Skeletal muscle tissue (tissue), 4 donors: Measurements from ENCODE around the gene FSD2. TPM values are rescaled to one million over a fixed set of nuclear protein-coding genes. Genes with fewer than 3 reads are reported as not detected.

Source experiments
- H3K27ac ChIP-seq: one replicate; pipeline ENCODE4 v1.7.0; 2013; ENCODE audit warnings: mild to moderate bottlenecking, low read depth, low read length, inconsistent platforms
- H3K27me3 ChIP-seq, 3 donors: one replicate each; pipeline ENCODE4 v1.7.0; 2013; ENCODE audit warnings: low read length in 3 of 3; ENCODE audit not compliant: control insufficient read depth in 3 of 3, insufficient read depth in 3 of 3
- H3K36me3 ChIP-seq, 3 donors: one replicate each; pipeline ENCODE4 v1.7.0; 2013; ENCODE audit warnings: low read length in 3 of 3; ENCODE audit not compliant: control insufficient read depth in 3 of 3, insufficient read depth in 3 of 3
- H3K4me1 ChIP-seq, 3 donors: one replicate each; pipeline ENCODE4 v1.7.0; 2013; ENCODE audit warnings: low read length in 3 of 3, mild to moderate bottlenecking in 3 of 3; ENCODE audit not compliant: control insufficient read depth in 3 of 3, insufficient read depth in 3 of 3
- H3K4me3 ChIP-seq, 3 donors: one replicate each; pipeline ENCODE4 v1.7.0; 2013; ENCODE audit warnings: low read length in 3 of 3
- H3K9ac ChIP-seq, 3 donors: one replicate each; pipeline ENCODE4 v1.7.0; 2013; ENCODE audit warnings: low read length in 3 of 3, mild to moderate bottlenecking in 3 of 3, moderate library complexity in 2 of 3, low read depth in 1 of 3
- H3K9me3 ChIP-seq, 3 donors: one replicate each; pipeline ENCODE4 v1.7.0; 2013; ENCODE audit warnings: low read length in 3 of 3; ENCODE audit not compliant: control insufficient read depth in 3 of 3
- total RNA-seq: library from RNA; depleted of rRNA; stranded (reverse); fragments of >200 nt; gene quantifications from one replicate; pipeline ENCODE4 v1.2.3, GENCODE V29; 2014
- donor health status: Osteomylitis.

FSD2 gene
- total RNA-seq, 1 donor from 2014 or later = 26.6 TPM

DNA sequence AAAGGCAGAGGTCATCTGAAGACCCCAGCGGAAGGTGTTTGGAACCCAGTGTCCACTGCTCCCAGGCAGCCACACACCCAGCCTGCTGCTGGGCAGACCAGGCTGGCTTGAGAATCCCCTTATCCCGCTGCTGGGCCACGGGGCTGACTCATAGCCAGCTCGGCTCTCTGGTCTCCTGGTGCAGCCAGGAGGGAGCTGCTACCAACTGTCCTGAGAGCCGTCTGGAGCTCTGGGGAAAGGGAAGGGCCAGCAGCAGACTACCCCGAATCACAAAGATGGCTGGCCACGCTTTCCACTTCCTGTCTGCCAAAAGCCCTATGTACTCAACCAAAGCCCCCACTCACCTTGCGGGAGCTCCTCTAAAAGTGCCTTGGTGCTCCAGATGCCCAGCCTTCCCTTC is 41.8 kb upstream of the FSD2 start:
- H3K36me3 ChIP-seq = peaks cover 22 to 38% (median 37%) of the 10 kb centered on the region in 3 donors
- H3K27me3 ChIP-seq = no peaks in the 10 kb centered on the region
- H3K27ac ChIP-seq = no peak overlapping the region

GRCh38 chr15:82846621-82847020 is 40.8 kb upstream of the FSD2 start:
- Histone ChIP-seq H3K9me3 (no peaks in the 10 kb centered on the region), H3K36me3 (peaks cover 17 to 32% (median 28%) of the 10 kb centered on the region in 3 donors), H3K4me3 (no peak overlapping the region), H3K27me3 (no peaks in the 10 kb centered on the region), H3K4me1 (peaks cover 7 to 22% (median 18%) of the 10 kb centered on the region in 3 donors), H3K9ac (no peak overlapping the region), H3K27ac (no peak overlapping the region)

More for the DNA sequence above, 41.8 kb upstream of the FSD2 start:
- peaks cover 7 to 23% (median 18%) of the 10 kb centered on the region in 3 donors for H3K4me1 ChIP-seq
- no peak overlapping the region for H3K4me3 ChIP-seq
- no peak overlapping the region for H3K9ac ChIP-seq
- no peaks in the 10 kb centered on the region for H3K9me3 ChIP-seq

DNA sequence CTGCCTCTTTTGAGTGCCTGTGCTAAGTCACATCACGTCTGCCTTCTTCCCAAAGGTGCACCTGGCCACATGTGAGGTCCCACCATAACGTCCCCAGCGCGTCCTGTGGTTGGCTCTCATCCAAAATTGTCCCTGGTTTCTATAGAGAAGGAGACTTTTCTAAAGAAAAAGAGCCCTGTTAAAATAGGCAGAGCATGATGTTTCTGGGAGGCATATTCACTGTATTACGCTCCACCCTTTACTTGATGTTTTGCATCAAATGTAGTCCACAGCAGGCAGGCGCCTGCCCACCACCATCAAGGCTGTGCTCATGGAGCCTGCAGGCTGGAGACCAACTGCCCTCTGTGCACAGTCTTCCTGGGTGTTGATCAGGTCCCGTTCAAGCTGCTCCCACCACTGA is 39.8 kb upstream of the FSD2 start:
- no peak overlapping the region for H3K27ac ChIP-seq
- H3K9ac ChIP-seq = no peak overlapping the region
- no peak overlapping the region for H3K4me3 ChIP-seq

DNA sequence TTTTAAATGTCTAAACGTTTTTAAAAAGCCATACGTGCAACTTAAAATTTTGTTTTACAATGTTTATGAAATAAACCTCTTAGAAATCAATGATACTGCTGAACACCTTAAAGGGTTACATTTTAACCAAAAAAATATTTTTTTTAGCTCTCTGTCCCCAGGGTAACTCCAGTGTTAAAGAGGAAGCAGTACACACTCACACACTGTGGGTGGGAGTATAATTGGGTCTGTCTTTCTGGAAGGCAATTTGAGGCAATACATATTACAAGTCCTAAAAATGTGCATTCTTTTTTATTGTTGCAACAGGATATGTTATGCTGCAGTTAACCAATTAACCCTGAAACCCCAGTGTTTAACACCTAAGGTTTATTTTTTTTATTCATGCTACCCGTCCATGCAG is 37.7 kb upstream of the FSD2 start:
- Histone ChIP-seq H3K4me3 (no peak overlapping the region), H3K9me3 (no peaks in the 10 kb centered on the region), H3K9ac (no peak overlapping the region), H3K36me3 (peaks cover 4 to 26% (median 24%) of the 10 kb centered on the region in 3 donors), H3K27ac (no peak overlapping the region), H3K27me3 (no peaks in the 10 kb centered on the region), H3K4me1 (peaks cover 0 to 6% (median 2%) of the 10 kb centered on the region in 3 donors)

More for the DNA sequence above, 39.8 kb upstream of the FSD2 start:
- Histone ChIP-seq H3K4me1 (peaks cover 7 to 22% (median 18%) of the 10 kb centered on the region in 3 donors), H3K27me3 (no peaks in the 10 kb centered on the region), H3K36me3 (peaks cover 9 to 28% (median 25%) of the 10 kb centered on the region in 3 donors), H3K9me3 (no peaks in the 10 kb centered on the region)

GRCh38 chr15:82840166-82840565 is 34.3 kb upstream of the FSD2 start:
- H3K27ac ChIP-seq = no peak overlapping the region
- no peaks in the 10 kb centered on the region for H3K9me3 ChIP-seq
- H3K9ac ChIP-seq = no peak overlapping the region
- H3K4me1 ChIP-seq = no peaks in the 10 kb centered on the region
- H3K36me3 ChIP-seq = peaks cover 33 to 48% (median 36%) of the 10 kb centered on the region in 3 donors
- H3K27me3 ChIP-seq = no peaks in the 10 kb centered on the region
- no peak overlapping the region for H3K4me3 ChIP-seq

- H3K4me1 ChIP-seq = no peaks in the 10 kb centered on the region
- no peaks in the 10 kb centered on the region for H3K9me3 ChIP-seq
- no peaks in the 10 kb centered on the region for H3K27me3 ChIP-seq
- peaks cover 39 to 54% (median 41%) of the 10 kb centered on the region in 3 donors for H3K36me3 ChIP-seq
- H3K9ac ChIP-seq = no peak overlapping the region
- H3K4me3 ChIP-seq = no peak overlapping the region
- no peak overlapping the region for H3K27ac ChIP-seq
These were observed 33.3 kb upstream of the FSD2 start for GRCh38 chr15:82839136-82839535.

DNA sequence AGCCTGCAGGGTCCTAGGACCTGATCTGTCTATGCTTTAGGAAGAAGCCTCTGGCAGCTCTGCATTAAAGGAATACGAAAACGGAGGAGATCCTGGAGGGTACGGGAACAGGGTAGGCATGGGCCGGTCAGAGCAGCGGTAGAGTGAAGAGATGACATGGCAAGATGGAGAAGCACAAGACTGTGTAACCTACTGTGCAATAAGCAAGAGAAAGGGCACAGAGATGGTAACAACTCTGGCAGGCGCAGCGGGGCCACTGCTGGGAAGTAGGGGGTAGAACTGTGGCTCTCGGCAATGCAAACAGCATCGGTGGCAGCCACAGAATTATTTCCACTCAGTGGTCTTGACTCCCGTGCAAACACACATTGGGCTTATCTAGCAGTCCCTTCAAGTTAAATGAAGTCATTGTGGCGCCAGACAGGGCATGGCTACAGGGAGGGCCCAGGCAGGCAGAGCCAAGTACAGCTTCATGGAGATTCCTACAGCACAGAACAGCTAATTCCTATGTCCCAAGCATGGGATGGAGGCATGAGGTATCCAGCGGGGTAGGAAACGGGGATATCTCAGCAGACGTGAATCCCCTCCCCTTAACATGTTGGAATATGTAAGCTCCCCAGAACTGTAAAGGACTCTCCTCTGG is 32.3 kb upstream of the FSD2 start:
- no peak overlapping the region for H3K4me3 ChIP-seq
- peaks cover 41 to 54% (median 43%) of the 10 kb centered on the region in 3 donors for H3K36me3 ChIP-seq
- no peaks in the 10 kb centered on the region for H3K4me1 ChIP-seq
- H3K9me3 ChIP-seq = no peaks in the 10 kb centered on the region
- no peak overlapping the region for H3K9ac ChIP-seq
- H3K27me3 ChIP-seq = no peaks in the 10 kb centered on the region
- no peak overlapping the region for H3K27ac ChIP-seq

GRCh38 chr15:82835391-82835917 is 29.6 kb upstream of the FSD2 start:
- Histone ChIP-seq H3K4me1 (no peaks in the 10 kb centered on the region), H3K9ac (no peak overlapping the region), H3K9me3 (no peaks in the 10 kb centered on the region), H3K4me3 (no peak overlapping the region), H3K36me3 (peaks cover 55 to 73% (median 66%) of the 10 kb centered on the region in 3 donors), H3K27me3 (no peaks in the 10 kb centered on the region), H3K27ac (no peak overlapping the region)

DNA sequence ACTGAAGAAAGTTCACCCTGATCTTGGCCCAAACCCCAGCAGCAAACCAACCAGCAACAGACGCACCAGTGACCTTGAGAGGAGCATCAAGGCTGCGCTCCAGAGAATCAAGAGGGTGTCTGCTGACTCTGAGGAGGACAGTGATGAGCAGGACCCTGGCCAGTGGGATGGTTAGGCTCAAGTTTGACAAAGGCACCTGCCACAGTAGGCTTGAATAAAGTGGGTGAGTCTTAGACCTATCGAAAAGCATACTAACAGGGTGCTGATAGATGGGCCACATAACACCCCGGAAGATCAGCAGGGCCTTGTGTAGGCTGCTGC is 27.5 kb upstream of the FSD2 start:
- Histone ChIP-seq H3K9ac (no peak overlapping the region), H3K36me3 (peaks cover 62 to 84% (median 80%) of the 10 kb centered on the region in 3 donors), H3K9me3 (no peaks in the 10 kb centered on the region), H3K4me3 (no peak overlapping the region), H3K27ac (no peak overlapping the region), H3K27me3 (no peaks in the 10 kb centered on the region), H3K4me1 (no peaks in the 10 kb centered on the region)

- H3K9me3 ChIP-seq = no peaks in the 10 kb centered on the region
- H3K27ac ChIP-seq = no peak overlapping the region
- no peak overlapping the region for H3K4me3 ChIP-seq
- no peak overlapping the region for H3K9ac ChIP-seq
- H3K27me3 ChIP-seq = no peaks in the 10 kb centered on the region
- no peaks in the 10 kb centered on the region for H3K4me1 ChIP-seq
- H3K36me3 ChIP-seq = peaks cover 63 to 84% (median 81%) of the 10 kb centered on the region in 3 donors
These were observed 26.9 kb upstream of the FSD2 start for GRCh38 chr15:82832601-82833361.
